Prostate gland (tissue), 2 donors: ENCODE results near the gene EFNA2. TPM values are rescaled to one million over a fixed set of nuclear protein-coding genes. Genes with fewer than 3 reads are reported as not detected.

Source experiments
- DNase-seq: peaks from one replicate; pipeline ENCODE4 v3.0.0-alpha.2; 2019; ENCODE audit warnings: low spot score
- H3K27ac ChIP-seq, 2 donors: fragments of 200-600 bp; sonication (generic); 2 replicates each; pipeline ENCODE4 v1.5.1; 2017 to 2019
- H3K27me3 ChIP-seq: fragments of 200-600 bp; sonication (generic); replicated peaks from 2 replicates; pipeline ENCODE4 v1.5.1; 2019; ENCODE audit not compliant: insufficient read depth
- H3K36me3 ChIP-seq, 2 donors: fragments of 200-600 bp; sonication (generic); 1 replicate in 1 of 2; 2 replicates in 1 of 2; pipeline versions ENCODE4 v1.5.1 to v1.8.1; 2017 to 2019
- H3K4me1 ChIP-seq: fragments of 200-600 bp; sonication (generic); replicated peaks from 2 replicates; pipeline ENCODE4 v1.5.1; 2019
- H3K4me3 ChIP-seq, 2 donors: fragments of 200-600 bp; sonication (generic); 2 replicates each; pipeline ENCODE4 v1.5.1; 2017 to 2019
- H3K9me3 ChIP-seq: fragments of 200-600 bp; sonication (generic); 2 replicates; pipeline ENCODE4 v1.5.1; 2017
- POLR2A ChIP-seq: fragments of 450-650 bp; IDR thresholded peaks from one replicate; pipeline ENCODE4 v1.6.1; 2016; ENCODE audit warnings: antibody characterized with exemption, mild to moderate bottlenecking
- POLR2AphosphoS5 ChIP-seq: sonication (generic); formaldehyde crosslinking; IDR thresholded peaks from one replicate; pipeline ENCODE4 v1.6.1; 2017; ENCODE audit warnings: antibody characterized with exemption
- WGBS: methylation state at CpG from one replicate; pipeline ENCODE4 v1.1.5; 2018; 5-methylcytosine and 5-hydroxymethylcytosine counted together
- intact Hi-C: fragments of 100-400 bp; cut with DNase I; formaldehyde crosslinking; loops from one replicate; pipeline ENCODE4 v1.14.2; 2022
- total RNA-seq, 2 donors: library from RNA; depleted of rRNA; stranded (reverse); fragments of >200 nt; gene quantifications; one replicate each; pipeline ENCODE4 v1.1.0, GENCODE V29; 2016
- TF ChIP-seq, protein P1 (sequence below), 4 experiments: fragments of 200-600 bp in 2 of 4; fragments of 450-650 bp in 2 of 4; sonication (generic) in 2 of 4; IDR thresholded peaks; 1 replicate in 3 of 4; 2 replicates in 1 of 4; pipeline ENCODE4 v1.5.1; 2016 to 2019; ENCODE audit warnings: antibody characterized with exemption in 4 of 4, mild to moderate bottlenecking in 2 of 4, moderate library complexity in 2 of 4

EFNA2 gene
- total RNA-seq, 2 donors from 2014 or later, result not detected

DNA sequence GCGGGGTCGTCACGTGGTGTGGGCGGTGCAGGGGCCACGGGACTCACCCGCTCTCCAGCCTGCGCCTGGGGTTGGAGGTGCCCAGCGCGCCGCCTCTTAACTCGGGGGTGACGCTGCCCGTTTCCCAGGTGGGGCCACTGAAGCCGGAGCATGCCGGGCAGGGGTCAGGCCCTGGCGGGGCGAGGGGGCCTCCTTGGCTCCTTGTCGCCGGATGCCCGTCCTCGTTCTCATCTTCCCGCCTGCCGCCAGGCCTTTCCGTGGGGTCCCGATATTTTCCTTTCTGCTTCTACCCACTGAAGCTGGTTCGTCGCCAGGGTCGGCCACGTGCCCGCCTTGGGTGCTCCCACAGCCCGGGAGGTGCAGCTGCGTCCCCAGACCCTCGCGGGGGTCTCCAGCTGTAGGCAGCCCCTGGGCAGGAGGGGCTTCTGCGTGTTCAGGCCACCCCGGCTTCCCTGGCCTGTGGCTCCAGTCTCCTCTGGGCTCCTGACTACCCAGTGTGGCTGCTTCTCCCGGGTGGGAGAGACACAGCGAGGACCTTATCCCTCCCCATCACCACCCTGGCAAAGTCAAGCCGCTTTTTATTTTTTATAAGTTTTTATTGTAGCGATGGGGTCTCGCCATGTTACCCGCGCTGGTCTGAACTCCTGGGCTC, 9.6 kb upstream of the EFNA2 start:
- H3K27me3 ChIP-seq, result no peaks in the 10 kb centered on the region
- peak; percentile 33 for DNase-seq
- intact Hi-C loops, result loop anchor here (5.0 to 10.0 kb wide), 4 partner anchors 81 to 226 kb away; partner anchors contain the start of genes DAZAP1, GAMT and RPS15

DNA sequence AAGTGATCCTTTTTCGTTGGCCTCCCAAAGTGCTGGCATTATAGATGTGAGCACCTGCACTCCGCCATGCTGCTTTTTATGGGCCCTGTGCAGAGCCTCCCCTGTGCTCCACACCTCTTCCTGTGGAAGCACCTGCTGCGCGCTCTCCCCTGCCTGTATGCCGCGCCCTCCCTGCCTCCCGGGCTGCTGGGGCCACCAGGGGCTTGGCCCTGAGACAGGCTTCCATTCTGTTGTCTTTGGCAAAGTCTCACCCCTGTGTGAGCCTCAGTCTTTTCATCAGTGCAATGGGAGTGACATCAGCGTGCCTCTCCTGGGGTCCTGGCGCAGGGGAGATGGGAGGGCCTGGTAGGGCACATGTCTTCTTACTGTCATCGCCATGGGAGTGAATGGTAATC, 9.0 kb upstream of the EFNA2 start:
- peaks cover 9 to 27% of the 10 kb centered on the region in 2 donors for H3K36me3 ChIP-seq
- no peaks in the 10 kb centered on the region for H3K27me3 ChIP-seq
- DNase-seq, result peak; percentile 15
- peak overlapping the region in 1 of 2 donors; percentile 99 for H3K27ac ChIP-seq
- TF ChIP-seq, protein P1, sequence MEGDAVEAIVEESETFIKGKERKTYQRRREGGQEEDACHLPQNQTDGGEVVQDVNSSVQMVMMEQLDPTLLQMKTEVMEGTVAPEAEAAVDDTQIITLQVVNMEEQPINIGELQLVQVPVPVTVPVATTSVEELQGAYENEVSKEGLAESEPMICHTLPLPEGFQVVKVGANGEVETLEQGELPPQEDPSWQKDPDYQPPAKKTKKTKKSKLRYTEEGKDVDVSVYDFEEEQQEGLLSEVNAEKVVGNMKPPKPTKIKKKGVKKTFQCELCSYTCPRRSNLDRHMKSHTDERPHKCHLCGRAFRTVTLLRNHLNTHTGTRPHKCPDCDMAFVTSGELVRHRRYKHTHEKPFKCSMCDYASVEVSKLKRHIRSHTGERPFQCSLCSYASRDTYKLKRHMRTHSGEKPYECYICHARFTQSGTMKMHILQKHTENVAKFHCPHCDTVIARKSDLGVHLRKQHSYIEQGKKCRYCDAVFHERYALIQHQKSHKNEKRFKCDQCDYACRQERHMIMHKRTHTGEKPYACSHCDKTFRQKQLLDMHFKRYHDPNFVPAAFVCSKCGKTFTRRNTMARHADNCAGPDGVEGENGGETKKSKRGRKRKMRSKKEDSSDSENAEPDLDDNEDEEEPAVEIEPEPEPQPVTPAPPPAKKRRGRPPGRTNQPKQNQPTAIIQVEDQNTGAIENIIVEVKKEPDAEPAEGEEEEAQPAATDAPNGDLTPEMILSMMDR (IDR thresholded peaks at IDR 0.05), result no peak
- no peak for TF ChIP-seq POLR2A
- no peak for TF ChIP-seq POLR2AphosphoS5
- WGBS, result 71% methylated on average over 10 of the region's 10 CpGs
- no peaks in the 10 kb centered on the region for H3K9me3 ChIP-seq
- H3K4me3 ChIP-seq, result peak overlapping the region in 1 of 2 donors; percentile 78
- peaks cover 41% of the 10 kb centered on the region for H3K4me1 ChIP-seq
- intact Hi-C loops, result loop anchor here (5.0 to 10.0 kb wide), 4 partner anchors 81 to 226 kb away; partner anchors contain the start of genes DAZAP1, GAMT and RPS15

More for the DNA sequence above, 9.6 kb upstream of the EFNA2 start:
- WGBS, result 4% methylated on average over 40 of the region's 43 CpGs
- Histone ChIP-seq H3K9me3 (no peaks in the 10 kb centered on the region), H3K4me3 (peak overlapping the region; percentile 53 to 78), H3K27ac (peak overlapping the region; percentile 94 to 99), H3K36me3 (peaks cover 9 to 31% of the 10 kb centered on the region in 2 donors), H3K4me1 (peaks cover 45% of the 10 kb centered on the region)
- TF ChIP-seq POLR2AphosphoS5 (peak; percentile 3), POLR2A (peak; percentile 17)
- TF ChIP-seq, protein P1 (IDR thresholded peaks at IDR 0.05), result no peak

GRCh38 chr19:1277061-1277460, 8.6 kb upstream of the EFNA2 start:
- TF ChIP-seq POLR2AphosphoS5 (no peak), POLR2A (no peak)
- TF ChIP-seq, protein P1 (IDR thresholded peaks at IDR 0.05), result no peak
- Histone ChIP-seq H3K27me3 (no peaks in the 10 kb centered on the region), H3K9me3 (no peaks in the 10 kb centered on the region), H3K27ac (no peak overlapping the region), H3K4me1 (peaks cover 37% of the 10 kb centered on the region), H3K4me3 (no peak overlapping the region), H3K36me3 (peaks cover 9 to 22% of the 10 kb centered on the region in 2 donors)
- intact Hi-C loops, result loop anchor here (5.0 to 10.0 kb wide), 4 partner anchors 80 to 225 kb away; partner anchors contain the start of genes DAZAP1, GAMT and RPS15
- 92% methylated on average over 15 of the region's 15 CpGs for WGBS
- DNase-seq, result no peak

DNA sequence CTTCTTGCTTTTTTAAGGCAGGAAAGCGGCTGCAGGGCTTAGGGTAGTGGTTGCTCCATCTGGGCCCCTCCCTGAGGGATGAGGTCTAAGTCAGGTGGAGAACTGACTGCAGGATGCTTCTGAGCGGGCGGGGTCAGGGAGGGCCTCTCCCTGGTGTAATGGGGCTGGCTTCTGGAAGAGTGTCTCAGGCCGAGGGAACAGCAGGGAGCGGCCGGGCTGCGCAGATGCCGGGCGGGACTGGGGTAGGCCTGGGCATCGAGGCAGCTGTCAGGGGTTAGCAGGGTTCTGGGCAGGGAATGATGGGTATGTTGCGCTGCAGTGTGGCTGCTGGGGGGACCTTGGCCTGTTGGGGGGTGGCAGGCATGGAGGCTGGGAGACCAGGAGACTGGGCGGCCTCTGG, 7.6 kb upstream of the EFNA2 start:
- Histone ChIP-seq H3K4me1 (peaks cover 27% of the 10 kb centered on the region), H3K36me3 (peaks cover 9 to 14% of the 10 kb centered on the region in 2 donors), H3K9me3 (no peaks in the 10 kb centered on the region), H3K27ac (no peak overlapping the region), H3K4me3 (no peak overlapping the region), H3K27me3 (no peaks in the 10 kb centered on the region)
- WGBS, result 86% methylated on average over 12 of the region's 12 CpGs
- TF ChIP-seq, protein P1 (IDR thresholded peaks at IDR 0.05), result no peak
- TF ChIP-seq POLR2AphosphoS5 (no peak), POLR2A (no peak)
- intact Hi-C loops, result loop anchor here (5.0 to 10.0 kb wide), 4 partner anchors 79 to 224 kb away; partner anchors contain the start of genes DAZAP1, GAMT and RPS15
- DNase-seq, result no peak
